Measurements from ENCODE around the gene NXPH2. TPM values are rescaled to one million over a fixed set of nuclear protein-coding genes. Genes with fewer than 3 reads are reported as not detected.

The NXPH2 gene
- total RNA-seq, 2 donors from 2014 or later, result not detected

DNA sequence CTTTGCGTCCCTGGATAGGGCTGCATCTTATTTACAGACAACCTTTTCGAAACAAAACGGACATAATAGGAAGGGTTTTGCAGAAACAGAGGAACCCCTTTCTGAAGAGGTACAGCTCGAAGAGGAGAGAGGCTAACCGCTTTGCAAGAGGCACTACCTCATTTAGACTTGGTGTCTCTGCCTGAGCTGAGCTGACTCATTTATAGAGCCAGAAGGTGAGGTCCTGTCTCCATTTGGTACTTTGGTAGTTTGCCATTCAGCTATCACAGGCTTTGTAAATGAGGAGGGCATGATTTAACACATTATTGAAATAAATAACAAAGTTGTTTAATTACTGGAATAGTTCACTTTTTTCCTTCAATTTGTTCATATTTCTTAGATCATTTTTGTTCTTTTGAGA is 2.2 kb upstream of the NXPH2 start:
- Histone ChIP-seq H3K4me3 (no peak overlapping the region), H3K36me3 (no peaks in the 10 kb centered on the region), H3K4me1 (ENCODE audit: control insufficient read depth in 1 of 2, low read depth in 2 of 2) (peaks cover 0 to 16% of the 10 kb centered on the region in 2 donors), H3K27ac (no peak overlapping the region), H3K27me3 (replicated peaks; ENCODE audit: insufficient read depth) (peaks cover 5% of the 10 kb centered on the region), H3K9me3 (no peaks in the 10 kb centered on the region)
- DNase-seq (ENCODE audit: low spot score) (no peak), ATAC-seq (ENCODE audit: insufficient number of reproducible peaks, low FRiP score, low read depth) (no peak)
- no peak for TF ChIP-seq CTCF (IDR thresholded peaks at IDR 0.05)

DNA sequence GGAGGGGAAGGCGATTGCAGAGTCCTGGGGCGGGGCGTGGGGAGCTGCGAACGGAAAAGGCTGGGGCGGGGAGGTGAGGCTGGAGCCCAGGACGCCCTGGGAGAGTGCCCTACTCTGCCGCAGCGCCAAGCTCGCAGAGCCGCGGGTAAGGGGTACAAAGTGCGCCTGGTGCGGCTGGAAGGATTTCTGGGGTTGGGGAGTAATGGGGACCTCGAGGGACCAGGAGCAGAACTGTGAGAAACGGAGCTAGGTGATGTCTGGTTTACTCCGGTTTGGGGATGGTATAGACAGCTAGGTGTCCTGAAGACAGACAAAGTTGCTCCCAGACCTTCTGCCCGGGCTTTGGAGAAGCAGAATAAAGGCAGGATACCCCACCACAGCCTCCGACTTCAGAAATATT is 718 bp upstream of the NXPH2 start:
- Histone ChIP-seq H3K36me3 (no peaks in the 10 kb centered on the region), H3K4me1 (ENCODE audit: control insufficient read depth in 1 of 2, low read depth in 2 of 2) (peaks cover 0 to 16% of the 10 kb centered on the region in 2 donors), H3K27ac (no peak overlapping the region), H3K4me3 (peak overlapping the region; percentile 65), H3K27me3 (replicated peaks; ENCODE audit: insufficient read depth) (peaks cover 5% of the 10 kb centered on the region), H3K9me3 (no peaks in the 10 kb centered on the region)
- no peak for DNase-seq (ENCODE audit: low spot score)
- no peak for TF ChIP-seq CTCF (IDR thresholded peaks at IDR 0.05)
- no peak for ATAC-seq (ENCODE audit: insufficient number of reproducible peaks, low FRiP score, low read depth)

- peaks cover 5% of the 10 kb centered on the region for H3K27me3 ChIP-seq (replicated peaks; ENCODE audit: insufficient read depth)
- no peak overlapping the region for H3K27ac ChIP-seq
Observed at GRCh38 chr2:138780446-138780880, 273 bp upstream of the NXPH2 start.

DNA sequence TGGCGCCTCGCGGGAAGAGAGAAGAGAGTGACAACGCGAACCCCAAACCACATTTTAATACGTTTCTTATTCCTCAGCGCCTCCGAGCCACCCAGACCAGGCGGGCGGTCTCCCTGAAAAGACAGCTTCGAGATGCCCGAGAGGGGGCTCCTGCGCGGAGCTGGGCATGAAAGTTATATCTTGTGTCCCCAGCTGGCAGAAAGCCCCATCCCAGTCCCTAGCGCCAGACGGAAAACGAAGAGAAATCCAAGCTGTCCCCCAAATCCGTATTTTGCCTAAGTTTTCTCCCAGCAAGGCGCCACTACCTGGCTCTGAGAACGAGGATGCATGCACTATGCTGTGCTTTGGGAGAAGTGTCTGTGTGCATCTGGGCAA is 797 bp downstream of the NXPH2 start:
- H3K4me1 ChIP-seq (ENCODE audit: control insufficient read depth in 1 of 2, low read depth in 2 of 2), result peaks cover 0 to 16% of the 10 kb centered on the region in 2 donors
- no peak for ATAC-seq (ENCODE audit: insufficient number of reproducible peaks, low FRiP score, low read depth)
- peak overlapping the region; percentile 65 for H3K4me3 ChIP-seq
- no peaks in the 10 kb centered on the region for H3K36me3 ChIP-seq
- no peak for TF ChIP-seq CTCF (IDR thresholded peaks at IDR 0.05)
- DNase-seq (ENCODE audit: low spot score), result no peak
- no peaks in the 10 kb centered on the region for H3K9me3 ChIP-seq
- peaks cover 5% of the 10 kb centered on the region for H3K27me3 ChIP-seq (replicated peaks; ENCODE audit: insufficient read depth)
- no peak overlapping the region for H3K27ac ChIP-seq

More at GRCh38 chr2:138780446-138780880, 273 bp upstream of the NXPH2 start:
- peaks cover 0 to 16% of the 10 kb centered on the region in 2 donors for H3K4me1 ChIP-seq (ENCODE audit: control insufficient read depth in 1 of 2, low read depth in 2 of 2)
- H3K4me3 ChIP-seq, result peak overlapping the region; percentile 65
- H3K36me3 ChIP-seq, result no peaks in the 10 kb centered on the region
- no peak for DNase-seq (ENCODE audit: low spot score)
- H3K9me3 ChIP-seq, result no peaks in the 10 kb centered on the region
- TF ChIP-seq CTCF (IDR thresholded peaks at IDR 0.05), result no peak
- no peak for ATAC-seq (ENCODE audit: insufficient number of reproducible peaks, low FRiP score, low read depth)

- H3K4me1 ChIP-seq (ENCODE audit: control insufficient read depth in 1 of 2, low read depth in 2 of 2), result peaks cover 0 to 16% of the 10 kb centered on the region in 2 donors
- no peak for ATAC-seq (ENCODE audit: insufficient number of reproducible peaks, low FRiP score, low read depth)
- peaks cover 5% of the 10 kb centered on the region for H3K27me3 ChIP-seq (replicated peaks; ENCODE audit: insufficient read depth)
- no peak for TF ChIP-seq CTCF (IDR thresholded peaks at IDR 0.05)
- no peak for DNase-seq (ENCODE audit: low spot score)
- no peak overlapping the region for H3K27ac ChIP-seq
- no peaks in the 10 kb centered on the region for H3K9me3 ChIP-seq
- H3K36me3 ChIP-seq, result no peaks in the 10 kb centered on the region
- H3K4me3 ChIP-seq, result no peak overlapping the region
Observed at GRCh38 chr2:138777996-138778395, 2.2 kb downstream of the NXPH2 start.

All from thoracic aorta (tissue), 2 donors.